Measurements from ENCODE around the gene LENEP. TPM values are rescaled to one million over a fixed set of nuclear protein-coding genes. Genes with fewer than 3 reads are reported as not detected.

Gene LENEP
- total and polyA plus RNA-seq, 2 of the 8 experiments (the other 6 are each of a cell fraction or from before 2014, with no cell fraction given) = 1.3 TPM; not detected in 1

DNA sequence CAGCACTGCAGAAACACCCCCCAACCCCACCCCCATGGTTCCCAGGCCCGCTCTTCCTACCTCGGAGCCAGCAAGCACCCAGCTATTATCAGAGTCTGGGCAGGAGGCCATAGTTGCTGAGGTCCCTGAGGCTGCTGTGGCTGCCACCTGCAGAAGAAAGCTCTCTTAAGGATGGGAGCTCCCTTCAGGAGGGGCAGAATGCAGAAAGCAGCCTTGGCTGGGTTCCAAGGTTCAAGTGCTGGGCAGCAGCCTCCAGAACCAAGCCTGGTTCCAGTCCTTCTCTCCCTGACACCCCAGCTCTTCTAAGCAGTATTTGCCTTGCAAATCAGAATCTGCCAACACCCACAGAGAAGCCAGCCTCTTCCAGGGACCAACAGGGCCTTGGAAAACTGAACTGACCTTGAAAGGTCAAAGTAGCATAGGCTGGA lies 39.8 kb upstream of the LENEP start (continued):
- TF ChIP-seq, protein P1, sequence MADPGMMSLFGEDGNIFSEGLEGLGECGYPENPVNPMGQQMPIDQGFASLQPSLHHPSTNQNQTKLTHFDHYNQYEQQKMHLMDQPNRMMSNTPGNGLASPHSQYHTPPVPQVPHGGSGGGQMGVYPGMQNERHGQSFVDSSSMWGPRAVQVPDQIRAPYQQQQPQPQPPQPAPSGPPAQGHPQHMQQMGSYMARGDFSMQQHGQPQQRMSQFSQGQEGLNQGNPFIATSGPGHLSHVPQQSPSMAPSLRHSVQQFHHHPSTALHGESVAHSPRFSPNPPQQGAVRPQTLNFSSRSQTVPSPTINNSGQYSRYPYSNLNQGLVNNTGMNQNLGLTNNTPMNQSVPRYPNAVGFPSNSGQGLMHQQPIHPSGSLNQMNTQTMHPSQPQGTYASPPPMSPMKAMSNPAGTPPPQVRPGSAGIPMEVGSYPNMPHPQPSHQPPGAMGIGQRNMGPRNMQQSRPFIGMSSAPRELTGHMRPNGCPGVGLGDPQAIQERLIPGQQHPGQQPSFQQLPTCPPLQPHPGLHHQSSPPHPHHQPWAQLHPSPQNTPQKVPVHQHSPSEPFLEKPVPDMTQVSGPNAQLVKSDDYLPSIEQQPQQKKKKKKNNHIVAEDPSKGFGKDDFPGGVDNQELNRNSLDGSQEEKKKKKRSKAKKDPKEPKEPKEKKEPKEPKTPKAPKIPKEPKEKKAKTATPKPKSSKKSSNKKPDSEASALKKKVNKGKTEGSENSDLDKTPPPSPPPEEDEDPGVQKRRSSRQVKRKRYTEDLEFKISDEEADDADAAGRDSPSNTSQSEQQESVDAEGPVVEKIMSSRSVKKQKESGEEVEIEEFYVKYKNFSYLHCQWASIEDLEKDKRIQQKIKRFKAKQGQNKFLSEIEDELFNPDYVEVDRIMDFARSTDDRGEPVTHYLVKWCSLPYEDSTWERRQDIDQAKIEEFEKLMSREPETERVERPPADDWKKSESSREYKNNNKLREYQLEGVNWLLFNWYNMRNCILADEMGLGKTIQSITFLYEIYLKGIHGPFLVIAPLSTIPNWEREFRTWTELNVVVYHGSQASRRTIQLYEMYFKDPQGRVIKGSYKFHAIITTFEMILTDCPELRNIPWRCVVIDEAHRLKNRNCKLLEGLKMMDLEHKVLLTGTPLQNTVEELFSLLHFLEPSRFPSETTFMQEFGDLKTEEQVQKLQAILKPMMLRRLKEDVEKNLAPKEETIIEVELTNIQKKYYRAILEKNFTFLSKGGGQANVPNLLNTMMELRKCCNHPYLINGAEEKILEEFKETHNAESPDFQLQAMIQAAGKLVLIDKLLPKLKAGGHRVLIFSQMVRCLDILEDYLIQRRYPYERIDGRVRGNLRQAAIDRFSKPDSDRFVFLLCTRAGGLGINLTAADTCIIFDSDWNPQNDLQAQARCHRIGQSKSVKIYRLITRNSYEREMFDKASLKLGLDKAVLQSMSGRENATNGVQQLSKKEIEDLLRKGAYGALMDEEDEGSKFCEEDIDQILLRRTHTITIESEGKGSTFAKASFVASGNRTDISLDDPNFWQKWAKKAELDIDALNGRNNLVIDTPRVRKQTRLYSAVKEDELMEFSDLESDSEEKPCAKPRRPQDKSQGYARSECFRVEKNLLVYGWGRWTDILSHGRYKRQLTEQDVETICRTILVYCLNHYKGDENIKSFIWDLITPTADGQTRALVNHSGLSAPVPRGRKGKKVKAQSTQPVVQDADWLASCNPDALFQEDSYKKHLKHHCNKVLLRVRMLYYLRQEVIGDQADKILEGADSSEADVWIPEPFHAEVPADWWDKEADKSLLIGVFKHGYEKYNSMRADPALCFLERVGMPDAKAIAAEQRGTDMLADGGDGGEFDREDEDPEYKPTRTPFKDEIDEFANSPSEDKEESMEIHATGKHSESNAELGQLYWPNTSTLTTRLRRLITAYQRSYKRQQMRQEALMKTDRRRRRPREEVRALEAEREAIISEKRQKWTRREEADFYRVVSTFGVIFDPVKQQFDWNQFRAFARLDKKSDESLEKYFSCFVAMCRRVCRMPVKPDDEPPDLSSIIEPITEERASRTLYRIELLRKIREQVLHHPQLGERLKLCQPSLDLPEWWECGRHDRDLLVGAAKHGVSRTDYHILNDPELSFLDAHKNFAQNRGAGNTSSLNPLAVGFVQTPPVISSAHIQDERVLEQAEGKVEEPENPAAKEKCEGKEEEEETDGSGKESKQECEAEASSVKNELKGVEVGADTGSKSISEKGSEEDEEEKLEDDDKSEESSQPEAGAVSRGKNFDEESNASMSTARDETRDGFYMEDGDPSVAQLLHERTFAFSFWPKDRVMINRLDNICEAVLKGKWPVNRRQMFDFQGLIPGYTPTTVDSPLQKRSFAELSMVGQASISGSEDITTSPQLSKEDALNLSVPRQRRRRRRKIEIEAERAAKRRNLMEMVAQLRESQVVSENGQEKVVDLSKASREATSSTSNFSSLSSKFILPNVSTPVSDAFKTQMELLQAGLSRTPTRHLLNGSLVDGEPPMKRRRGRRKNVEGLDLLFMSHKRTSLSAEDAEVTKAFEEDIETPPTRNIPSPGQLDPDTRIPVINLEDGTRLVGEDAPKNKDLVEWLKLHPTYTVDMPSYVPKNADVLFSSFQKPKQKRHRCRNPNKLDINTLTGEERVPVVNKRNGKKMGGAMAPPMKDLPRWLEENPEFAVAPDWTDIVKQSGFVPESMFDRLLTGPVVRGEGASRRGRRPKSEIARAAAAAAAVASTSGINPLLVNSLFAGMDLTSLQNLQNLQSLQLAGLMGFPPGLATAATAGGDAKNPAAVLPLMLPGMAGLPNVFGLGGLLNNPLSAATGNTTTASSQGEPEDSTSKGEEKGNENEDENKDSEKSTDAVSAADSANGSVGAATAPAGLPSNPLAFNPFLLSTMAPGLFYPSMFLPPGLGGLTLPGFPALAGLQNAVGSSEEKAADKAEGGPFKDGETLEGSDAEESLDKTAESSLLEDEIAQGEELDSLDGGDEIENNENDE (IDR thresholded peaks at IDR 0.05; ENCODE audit: insufficient replicate concordance, low read length) = no peak
- TF ChIP-seq CEBPB (IDR thresholded peaks at IDR 0.05; ENCODE audit: low read depth, low read length) = no peak
